Gastrocnemius medialis (tissue), 4 donors: ENCODE data around the gene ZNF66. TPM values are rescaled to one million over a fixed set of nuclear protein-coding genes. Genes with fewer than 3 reads are reported as not detected.
"Not testable (repeated sequence)": the region's sequence is repeated elsewhere in the genome, so short reads cannot be mapped to it uniquely, and the experiment has no call there.

ENCODE experiments used
- ATAC-seq, 2 donors: fragments of 150-250 bp; one replicate each; pipeline ENCODE4 v1.9.1; 2016
- DNase-seq, 2 donors: peaks; one replicate each; pipeline ENCODE4 v3.0.0-alpha.2; 2019
- H3K27ac ChIP-seq, 4 donors: fragments of 200-600 bp; sonication (generic); 1 replicate in 1 of 4; 2 replicates in 3 of 4; pipeline ENCODE4 v1.5.1; 2016 to 2018; ENCODE audit warnings: mild to moderate bottlenecking in 2 of 4, moderate library complexity in 1 of 4
- H3K27me3 ChIP-seq, 3 donors: fragments of 200-600 bp; sonication (generic) in 2 of 3; 1 replicate in 1 of 3; 2 replicates in 2 of 3; pipeline versions ENCODE4 v1.5.1 to v1.6.0; 2016 to 2019; ENCODE audit warnings: mild to moderate bottlenecking in 1 of 3, moderate library complexity in 1 of 3
- H3K36me3 ChIP-seq, 2 donors: fragments of 200-600 bp; sonication (generic) in 1 of 2; one replicate each; pipeline ENCODE4 v1.5.1; 2017 to 2018
- H3K4me1 ChIP-seq, 2 donors: fragments of 200-600 bp; sonication (generic) in 1 of 2; one replicate each; pipeline ENCODE4 v1.5.1; 2016 to 2017; ENCODE audit warnings: mild to moderate bottlenecking in 2 of 2
- H3K4me3 ChIP-seq, 4 donors: fragments of 200-600 bp; sonication (generic) in 3 of 4; 1 replicate in 1 of 4; 2 replicates in 3 of 4; pipeline ENCODE4 v1.5.1; 2016 to 2019; ENCODE audit warnings: mild to moderate bottlenecking in 2 of 4
- H3K9me3 ChIP-seq, 3 donors: fragments of 200-600 bp; sonication (generic) in 2 of 3; 1 replicate in 1 of 3; 2 replicates in 2 of 3; pipeline ENCODE4 v1.5.1; 2016 to 2019
- POLR2A ChIP-seq, 2 donors: fragments of 450-650 bp; IDR thresholded peaks; one replicate each; pipeline ENCODE4 v1.6.1; 2017; ENCODE audit warnings: antibody characterized with exemption in 2 of 2, mild to moderate bottlenecking in 2 of 2, moderate library complexity in 2 of 2
- in situ Hi-C, 4 donors: fragments of 200-750 bp; cut with MboI; loops; one replicate each; pipeline versions ENCODE4 v1.15.0 to v1.8.0; 2017; ENCODE audit warnings: low sequenced_read_pairs in 4 of 4
- intact Hi-C: fragments of 100-400 bp; cut with DNase I; formaldehyde crosslinking; loops from one replicate; pipeline ENCODE4 v1.15.1; 2023; ENCODE audit warnings: low total_unique reads
- total RNA-seq, 4 donors: library from RNA; depleted of rRNA; stranded (reverse); fragments of >200 nt; gene quantifications; one replicate each; pipeline versions ENCODE4 v1.1.0 to v1.2.3, GENCODE V29; 2016
- TF ChIP-seq, protein P1 (sequence below), 5 experiments: fragments of 450-650 bp in 3 of 5; fragments of 200-600 bp in 2 of 5; sonication (generic) in 2 of 5; IDR thresholded peaks in 4 of 5; conservative IDR thresholded peaks in 1 of 5; 1 replicate in 4 of 5; 2 replicates in 1 of 5; pipeline ENCODE4 v1.5.1; 2016 to 2019; ENCODE audit warnings: antibody characterized with exemption in 5 of 5, mild to moderate bottlenecking in 3 of 5, moderate library complexity in 3 of 5

ZNF66 gene
- 1 to 10 TPM in 2 of 4 donors, under 1 TPM in 1, not detected in 1; 0.82 to 2.1 (median 1.6) TPM for total RNA-seq

DNA sequence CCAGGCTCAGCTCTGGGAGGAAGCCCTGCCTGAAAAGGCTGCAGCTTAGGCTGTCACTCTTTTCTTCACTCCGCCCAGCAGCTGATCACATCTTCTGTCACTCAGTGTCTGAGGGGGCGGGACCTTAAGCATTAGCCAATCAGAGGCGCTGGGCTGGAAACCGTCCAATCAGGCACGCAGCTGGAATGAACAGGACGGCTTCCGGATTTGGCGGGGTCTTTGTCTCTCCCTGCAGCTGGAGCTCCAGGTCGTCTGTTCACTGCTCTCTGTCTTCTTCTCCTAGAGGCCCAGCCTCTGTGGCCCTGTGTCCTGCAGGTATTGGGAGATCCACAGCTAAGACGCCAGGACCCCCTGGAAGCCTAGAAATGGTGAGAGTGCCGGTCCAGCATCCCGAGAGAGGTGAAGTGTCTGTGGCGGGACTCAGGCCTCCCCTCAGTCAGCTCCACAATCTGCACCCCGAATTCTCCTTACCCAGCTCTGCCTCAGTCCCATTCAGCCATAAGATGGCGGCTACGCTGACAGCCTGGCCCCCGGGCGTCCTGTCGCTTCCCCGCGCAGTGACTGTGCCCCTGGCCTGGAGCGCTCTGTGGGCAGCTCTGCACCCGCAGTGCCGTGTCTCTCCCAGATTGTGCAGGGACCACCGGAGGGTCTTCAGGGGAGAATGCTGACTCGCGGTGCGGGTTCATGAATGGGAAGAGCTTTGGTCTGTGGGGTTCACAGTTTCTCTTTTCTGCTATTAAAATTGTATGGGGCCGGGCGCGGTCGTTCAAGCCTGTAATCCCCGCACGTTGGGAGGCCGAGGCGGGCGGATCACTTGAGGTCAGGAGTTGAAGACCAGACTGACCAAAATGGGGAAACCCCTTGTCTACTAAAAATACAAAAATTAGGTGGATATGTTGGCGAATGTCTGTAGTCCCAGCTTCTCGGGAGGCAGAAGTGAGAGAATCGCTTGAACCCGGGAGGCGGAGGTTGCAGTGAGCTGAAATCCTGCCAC is at the start of gene ZNF66:
Gene ZNF66 (plus strand): TSS at position 222 of the 994 bp plus-strand sequence. CDS start 144 bp downstream, at position 366.
- peak in 1 of 2 donors; percentile 36 for TF ChIP-seq POLR2A (IDR thresholded peaks at IDR 0.05)
- TF ChIP-seq, protein P1, sequence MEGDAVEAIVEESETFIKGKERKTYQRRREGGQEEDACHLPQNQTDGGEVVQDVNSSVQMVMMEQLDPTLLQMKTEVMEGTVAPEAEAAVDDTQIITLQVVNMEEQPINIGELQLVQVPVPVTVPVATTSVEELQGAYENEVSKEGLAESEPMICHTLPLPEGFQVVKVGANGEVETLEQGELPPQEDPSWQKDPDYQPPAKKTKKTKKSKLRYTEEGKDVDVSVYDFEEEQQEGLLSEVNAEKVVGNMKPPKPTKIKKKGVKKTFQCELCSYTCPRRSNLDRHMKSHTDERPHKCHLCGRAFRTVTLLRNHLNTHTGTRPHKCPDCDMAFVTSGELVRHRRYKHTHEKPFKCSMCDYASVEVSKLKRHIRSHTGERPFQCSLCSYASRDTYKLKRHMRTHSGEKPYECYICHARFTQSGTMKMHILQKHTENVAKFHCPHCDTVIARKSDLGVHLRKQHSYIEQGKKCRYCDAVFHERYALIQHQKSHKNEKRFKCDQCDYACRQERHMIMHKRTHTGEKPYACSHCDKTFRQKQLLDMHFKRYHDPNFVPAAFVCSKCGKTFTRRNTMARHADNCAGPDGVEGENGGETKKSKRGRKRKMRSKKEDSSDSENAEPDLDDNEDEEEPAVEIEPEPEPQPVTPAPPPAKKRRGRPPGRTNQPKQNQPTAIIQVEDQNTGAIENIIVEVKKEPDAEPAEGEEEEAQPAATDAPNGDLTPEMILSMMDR (IDR thresholded peaks at IDR 0.05 in 4 of 5, conservative IDR thresholded peaks at IDR 0.05 in 1 of 5): no peak
- Histone ChIP-seq H3K36me3 (no peaks in the 10 kb centered on the region), H3K4me3 (peak within 1 kb of the TSS; percentile 78 to 98 (median 88)), H3K4me1 (peaks cover 0 to 7% of the 10 kb centered on the region in 2 donors), H3K27ac (peak within 1 kb of the TSS; percentile 27 to 66 (median 54)), H3K27me3 (no peaks in the 10 kb centered on the region), H3K9me3 (no peaks in the 10 kb centered on the region)
- peak; percentile 100 for ATAC-seq
- intact Hi-C loops (loop anchor here (2.0 kb wide), 2 partner anchors 114 to 212 kb away; partner anchors contain the start of gene ZNF737), in situ Hi-C loops (no loop called here)
- DNase-seq: peak; percentile 92 to 95

DNA sequence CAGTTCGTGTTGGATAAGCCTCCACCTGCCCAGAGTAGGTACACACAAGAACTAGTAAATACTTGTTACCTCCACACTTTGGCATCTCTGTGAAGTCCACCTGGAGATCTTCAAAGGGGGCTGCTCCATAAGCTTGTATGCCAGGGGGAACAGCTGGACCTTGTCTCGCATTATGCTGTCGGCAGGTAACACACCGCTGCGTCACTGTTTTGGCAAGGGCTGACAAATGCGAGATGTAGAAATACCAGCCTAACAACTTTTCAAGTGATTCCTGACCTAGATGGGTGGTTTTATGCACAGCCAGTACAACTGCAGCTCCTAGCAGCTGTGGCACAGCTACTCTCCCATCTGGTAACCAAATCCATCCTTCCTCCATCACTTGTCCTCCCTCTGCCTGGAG is 25.9 kb upstream of the ZNF66 start:
- H3K27me3 ChIP-seq, ATAC-seq, in situ Hi-C loops, DNase-seq, H3K36me3 ChIP-seq, H3K27ac ChIP-seq, intact Hi-C loops, H3K4me3 ChIP-seq, H3K4me1 ChIP-seq, H3K9me3 ChIP-seq: not testable (repeated sequence)

DNA sequence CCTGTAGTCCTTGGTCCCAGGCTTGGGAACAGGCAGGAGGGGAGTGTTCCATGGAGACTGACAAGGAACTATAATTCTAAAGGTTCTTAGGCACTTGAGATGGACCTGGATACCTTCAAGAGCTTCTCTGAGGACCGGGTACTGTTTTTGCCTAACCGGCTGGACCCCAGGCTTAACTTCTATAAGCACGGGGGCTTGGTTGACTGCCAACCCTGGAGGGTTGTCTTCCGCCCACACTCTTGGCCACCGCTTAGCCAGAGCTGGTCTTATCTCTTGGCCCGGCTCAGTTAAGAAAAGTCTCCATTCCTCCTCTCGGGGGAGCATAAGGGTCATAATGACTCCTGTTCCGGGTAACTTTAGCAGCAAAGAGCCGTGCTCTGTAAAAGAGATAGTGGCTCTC is 23.8 kb upstream of the ZNF66 start:
- ATAC-seq, H3K27ac ChIP-seq, intact Hi-C loops, H3K27me3 ChIP-seq, H3K4me1 ChIP-seq, H3K9me3 ChIP-seq, DNase-seq, H3K36me3 ChIP-seq, H3K4me3 ChIP-seq, in situ Hi-C loops: not testable (repeated sequence)

DNA sequence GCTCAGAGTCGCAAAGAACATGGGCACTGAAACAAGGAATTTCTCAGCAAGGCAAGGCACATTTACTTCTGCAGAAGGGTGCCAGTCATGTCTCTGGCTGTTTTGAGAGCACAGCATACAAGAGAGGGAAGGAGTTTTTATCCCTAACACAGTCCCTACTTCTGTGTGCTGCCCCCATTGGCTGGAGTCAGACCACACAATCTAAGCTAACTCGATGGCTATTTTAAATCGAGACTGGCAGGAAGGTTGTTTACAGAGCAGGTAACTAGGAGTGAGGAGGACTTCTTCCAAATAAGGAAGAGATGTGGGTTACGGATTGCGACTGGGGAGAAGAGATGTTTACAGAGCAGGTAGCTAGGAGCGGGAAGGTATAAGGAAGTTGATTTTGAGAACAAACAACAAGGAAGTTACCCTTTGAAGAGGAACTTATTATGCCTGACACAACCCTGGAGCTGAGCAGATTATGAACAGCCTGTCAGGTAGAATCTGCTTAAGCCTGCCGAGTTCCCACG is 6.8 kb upstream of the ZNF66 start:
- ATAC-seq, H3K4me3 ChIP-seq, H3K36me3 ChIP-seq, in situ Hi-C loops, intact Hi-C loops, H3K9me3 ChIP-seq, H3K4me1 ChIP-seq, DNase-seq, H3K27ac ChIP-seq, H3K27me3 ChIP-seq: not testable (repeated sequence)

DNA sequence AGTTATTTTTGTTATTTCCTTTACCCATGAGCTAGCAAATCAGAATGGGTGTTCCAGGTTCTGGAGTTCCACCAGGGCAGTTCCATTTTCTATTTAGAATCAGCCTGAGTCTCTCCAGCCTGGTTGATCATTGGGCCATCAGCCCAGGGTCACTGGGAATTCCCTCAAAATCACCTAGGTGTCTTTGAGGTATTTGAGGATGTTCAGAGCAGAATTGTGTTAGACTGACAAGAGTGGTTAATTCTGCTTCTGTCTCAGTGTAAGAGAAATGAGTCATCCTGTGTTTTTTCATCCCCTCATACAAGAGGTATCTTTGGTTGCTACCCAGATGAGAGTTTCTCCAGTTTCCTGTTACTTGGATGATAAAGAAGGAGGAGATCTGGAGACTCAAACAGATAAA is 11.7 kb downstream of the ZNF66 start:
- in situ Hi-C loops: no loop called here
- H3K36me3 ChIP-seq: no peaks in the 10 kb centered on the region
- TF ChIP-seq, protein P1 (IDR thresholded peaks at IDR 0.05 in 4 of 5, conservative IDR thresholded peaks at IDR 0.05 in 1 of 5): no peak
- TF ChIP-seq POLR2A (IDR thresholded peaks at IDR 0.05): no peak

DNA sequence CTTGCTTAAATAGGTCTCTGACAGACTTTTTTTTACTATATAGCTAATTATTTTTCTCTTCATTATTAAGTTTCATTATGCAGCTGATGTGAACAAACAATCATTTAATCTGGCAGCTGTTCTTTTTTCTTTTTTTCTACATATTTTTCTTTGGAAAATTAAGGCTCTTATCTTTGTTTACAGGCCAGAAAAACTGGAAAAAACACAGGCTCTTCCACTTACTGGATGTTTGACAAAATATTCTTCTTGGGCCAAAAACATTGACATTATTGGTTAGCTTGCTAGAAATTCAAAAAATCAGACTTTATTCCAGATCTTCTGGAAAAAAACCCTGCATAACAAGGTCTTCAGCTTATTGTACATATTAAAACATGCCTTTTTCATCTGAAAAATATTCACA is 15.7 kb downstream of the ZNF66 start:
- TF ChIP-seq, protein P1 (IDR thresholded peaks at IDR 0.05 in 4 of 5, conservative IDR thresholded peaks at IDR 0.05 in 1 of 5): no peak
- no peak for TF ChIP-seq POLR2A (IDR thresholded peaks at IDR 0.05)
- DNase-seq: no peak
- intact Hi-C loops (no loop called here), in situ Hi-C loops (no loop called here)
- peaks cover 0 to 5% of the 10 kb centered on the region in 2 donors for H3K36me3 ChIP-seq
- H3K27ac ChIP-seq: no peak overlapping the region
- ATAC-seq: no peak
- no peaks in the 10 kb centered on the region for H3K4me1 ChIP-seq
- no peaks in the 10 kb centered on the region for H3K27me3 ChIP-seq
- H3K9me3 ChIP-seq: no peaks in the 10 kb centered on the region
- H3K4me3 ChIP-seq: no peak overlapping the region

More for the DNA sequence above, 11.7 kb downstream of the ZNF66 start:
- Histone ChIP-seq H3K4me3 (no peak overlapping the region), H3K27ac (no peak overlapping the region), H3K9me3 (no peaks in the 10 kb centered on the region), H3K4me1 (no peaks in the 10 kb centered on the region), H3K27me3 (no peaks in the 10 kb centered on the region)
- DNase-seq (no peak), ATAC-seq (no peak)
- intact Hi-C loops: no loop called here

DNA sequence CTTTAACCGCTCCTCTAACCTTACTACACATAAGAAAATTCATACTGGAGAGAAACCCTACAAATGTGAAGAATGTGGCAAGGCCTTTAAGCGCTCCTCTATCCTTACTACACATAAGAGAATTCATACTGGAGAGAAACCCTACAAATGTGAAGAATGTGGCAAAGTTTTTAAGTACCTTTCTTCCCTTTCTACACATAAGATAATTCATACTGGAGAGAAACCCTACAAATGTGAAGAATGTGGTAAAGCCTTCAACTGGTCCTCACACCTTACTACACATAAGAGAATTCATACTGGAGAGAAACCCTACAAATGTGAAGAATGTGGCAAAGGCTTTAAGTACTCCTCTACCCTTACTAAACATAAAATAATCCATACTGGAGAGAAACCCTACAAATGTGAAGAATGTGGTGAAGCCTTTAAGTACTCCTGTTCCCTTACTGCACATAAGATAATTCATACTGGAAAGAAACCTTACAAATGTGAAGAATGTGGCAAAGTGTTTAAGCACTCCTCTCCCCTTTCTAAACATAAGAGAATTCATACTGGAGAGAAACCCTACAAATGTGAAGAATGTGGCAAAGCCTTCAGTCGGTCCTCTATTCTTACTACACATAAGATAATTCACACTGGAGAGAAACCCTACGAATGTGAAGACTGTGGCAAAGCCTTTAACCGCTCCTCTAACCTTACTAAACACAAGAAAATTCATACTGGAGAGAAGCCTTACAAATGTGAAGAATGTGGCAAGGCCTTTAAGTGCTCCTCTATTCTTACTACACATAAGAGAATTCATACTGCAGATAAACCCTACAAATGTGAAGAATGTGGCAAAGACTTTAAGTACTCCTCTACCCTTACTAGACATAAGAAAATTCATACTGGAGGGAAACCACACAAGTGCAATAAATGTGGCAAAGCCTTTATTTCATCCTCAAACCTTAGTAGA is 30.5 kb downstream of the ZNF66 start:
- ATAC-seq, DNase-seq, H3K27ac ChIP-seq, H3K27me3 ChIP-seq, H3K4me1 ChIP-seq, intact Hi-C loops, in situ Hi-C loops: not testable (repeated sequence)
- Histone ChIP-seq H3K4me3 (peak overlapping the region in 1 of 4 donors; percentile 26), H3K9me3 (peaks cover 0 to 40% (median 11%) of the 10 kb centered on the region in 3 donors), H3K36me3 (peaks cover 0 to 14% of the 10 kb centered on the region in 2 donors)
